GM12878 (cell line): ENCODE measurements around the gene FYB1. TPM values are rescaled to one million over a fixed set of nuclear protein-coding genes. Genes with fewer than 3 reads are reported as not detected.

ENCODE experiments used
- ATAC-seq: fragments of 200-7000 bp; cut with Tn5 transposase; 3 replicates; pipeline ENCODE4 v1.9.1; 2020; ENCODE audit warnings: mild to moderate bottlenecking, moderate library complexity
- BruUV-seq: library from RNA; stranded (reverse); fragments of 400-500 nt; replicated peaks from 2 replicates; lab custom pipeline; 2021; lab: Mats Ljungman, UMichigan
- CTCF ChIA-PET: fragments of 300-600 bp; sonication (Branson Sonifier 250); formaldehyde crosslinking; extraction: SDS; loops from one replicate; lab custom pipeline; 2021; ENCODE audit warnings: inconsistent platforms; lab: Yijun Ruan, JAX
- POLR2A ChIA-PET: fragments of 350-600 bp; formaldehyde crosslinking; extraction: SDS; loops from one replicate; lab custom pipeline; 2021; ENCODE audit warnings: inconsistent platforms; lab: Charles Lee
- RAD21 ChIA-PET: fragments of 300-600 bp; sonication (Branson Sonifier 250); formaldehyde crosslinking; loops from one replicate; lab custom pipeline; 2023; ENCODE audit warnings: antibody characterized with exemption; ENCODE audit not compliant: unreplicated experiment; lab: Charles Lee
- SMC1A ChIA-PET: fragments of 300-600 bp; sonication (Branson Sonifier 250); formaldehyde crosslinking; loops from one replicate; lab custom pipeline; 2023; ENCODE audit not compliant: unreplicated experiment, uncharacterized antibody; lab: Charles Lee
- DNase-seq: peaks from one replicate; pipeline ENCODE4 v3.0.0-alpha.2; 2011; ENCODE audit warnings: low read depth, low spot score
- FAIRE-seq: peaks from 3 replicates; lab custom pipeline; 2011; peaks lifted over from hg19 to GRCh38; lab: Jason Lieb, UNC
- H2AFZ ChIP-seq: 2 replicates; pipeline ENCODE4 v1.6.0; 2011; ENCODE audit warnings: low read depth, low read length, control low read depth; ENCODE audit not compliant: control insufficient read depth
- H3K27ac ChIP-seq: 2 replicates; pipeline ENCODE4 v1.5.1; 2011; ENCODE audit warnings: control low read depth; ENCODE audit not compliant: control insufficient read depth, insufficient read depth
- H3K27me3 ChIP-seq, 2 experiments: replicated peaks in 1 of 2; 2 replicates each; pipeline versions ENCODE4 v1.6.0 to v1.6.1; 2011; ENCODE audit warnings: low read length in 1 of 2; ENCODE audit not compliant: control insufficient read depth in 2 of 2, insufficient read depth in 2 of 2
- H3K36me3 ChIP-seq, 2 experiments: 2 replicates each; pipeline ENCODE4 v1.5.1; 2011; ENCODE audit warnings: low read length in 1 of 2; ENCODE audit not compliant: control insufficient read depth in 2 of 2, insufficient read depth in 2 of 2
- H3K4me1 ChIP-seq: 2 replicates; pipeline ENCODE4 v1.6.1; 2011; ENCODE audit warnings: mild to moderate bottlenecking, low read length, moderate library complexity, mixed read lengths; ENCODE audit not compliant: control insufficient read depth, insufficient read depth
- H3K4me2 ChIP-seq: 2 replicates; pipeline ENCODE4 v1.6.0; 2011; ENCODE audit warnings: control low read depth; ENCODE audit not compliant: control insufficient read depth, insufficient read depth
- H3K4me3 ChIP-seq: fragments of 200-600 bp; sonication (generic); 2 replicates; pipeline ENCODE4 v1.5.1; 2016
- H3K79me2 ChIP-seq: 2 replicates; pipeline ENCODE4 v1.6.0; 2011; ENCODE audit warnings: low read length; ENCODE audit not compliant: control insufficient read depth, insufficient read depth
- H3K9ac ChIP-seq: 2 replicates; pipeline ENCODE4 v1.8.0; 2011; ENCODE audit warnings: low read length, control low read depth, mixed read lengths; ENCODE audit not compliant: control insufficient read depth, insufficient read depth
- H3K9me3 ChIP-seq: replicated peaks from 3 replicates; pipeline ENCODE4 v1.5.1; 2011; ENCODE audit warnings: mild to moderate bottlenecking, low read length; ENCODE audit not compliant: control insufficient read depth, insufficient read depth
- H4K20me1 ChIP-seq: 2 replicates; pipeline ENCODE4 v1.6.0; 2011; ENCODE audit not compliant: control insufficient read depth, insufficient read depth
- BACH1 ChIP-seq: fragments of 450-650 bp; IDR thresholded peaks from 2 replicates; pipeline ENCODE4 v1.6.1; 2017; ENCODE audit warnings: mild to moderate bottlenecking, borderline replicate concordance
- NFYA ChIP-seq: IDR thresholded peaks from 2 replicates; pipeline ENCODE4 v1.6.1; 2011; ENCODE audit warnings: low read depth, mild to moderate bottlenecking, low read length, improper control_type of control experiment, borderline replicate concordance
- NFYB ChIP-seq: IDR thresholded peaks from 2 replicates; pipeline ENCODE4 v1.6.1; 2011; ENCODE audit warnings: low read depth, mild to moderate bottlenecking, low read length, improper control_type of control experiment, moderate library complexity; ENCODE audit not compliant: insufficient read depth
- RB1 ChIP-seq: fragments of 450-650 bp; formaldehyde crosslinking; IDR thresholded peaks from 2 replicates; pipeline ENCODE4 v1.6.1; 2017; ENCODE audit warnings: mild to moderate bottlenecking, borderline replicate concordance
- ZNF274 ChIP-seq: IDR thresholded peaks from one replicate; pipeline ENCODE4 v1.8.0; 2011; ENCODE audit not compliant: insufficient read length, insufficient read depth
- WGBS: methylation state at CpG from one replicate; pipeline ENCODE4 v1.1.6; 2016; ENCODE audit warnings: low lambda C conversion rate; ENCODE audit not compliant: insufficient replicate concordance, insufficient coverage; ENCODE audit errors: missing lambda C conversion rate; 5-methylcytosine and 5-hydroxymethylcytosine counted together
- in situ Hi-C: fragments of 300-500 bp; cut with MboI; formaldehyde crosslinking; loops from 9 replicates; pipeline ENCODE4 v1.14.3; 2018; ENCODE audit warnings: mixed read lengths
- intact Hi-C: fragments of 100-400 bp; cut with micrococcal nuclease; formaldehyde crosslinking; loops from one replicate; pipeline ENCODE4 v1.14.2; 2022; ENCODE audit not compliant: unreplicated experiment
- polyA plus RNA-seq, 11 experiments: library from polyadenylated mRNA; depleted of rRNA in 4 of 11; unstranded in 6 of 11; stranded (reverse) in 5 of 11; fragments of >200 nt; fragmentation: Nextera tagmentation in 4 of 11; fragmentation: Illumina TruSeq in 1 of 11; extraction: Ambion mirVana in 4 of 11; extraction: Trizol in 1 of 11; gene quantifications; 1 replicate in 1 of 11; 2 replicates in 10 of 11; pipeline versions ENCODE4 v1.2.1 to v1.2.3, GENCODE V29; 2011 to 2016; ENCODE audit warnings: inconsistent platforms in 2 of 11, missing spikeins in 2 of 11, low read depth in 1 of 11
- total RNA-seq, 4 experiments: library from RNA; depleted of rRNA in 3 of 4; stranded (reverse); fragments of >200 nt in 3 of 4; fragmentation: Illumina TruSeq in 1 of 4; extraction: Trizol in 1 of 4; gene quantifications; 2 replicates each; pipeline versions ENCODE4 v1.2.1 to v1.2.3, GENCODE V29; 2013 to 2021
- TF ChIP-seq, protein P1 (sequence below): IDR thresholded peaks from 2 replicates; pipeline ENCODE4 v1.6.1; 2011; ENCODE audit warnings: borderline replicate concordance, low read depth, mild to moderate bottlenecking, moderate library complexity, mixed read lengths, low read length; ENCODE audit not compliant: insufficient read depth; ENCODE audit errors: extremely low read length

The FYB1 gene
- total and polyA plus RNA-seq, 10 of the 15 experiments (the other 5 are each of a cell fraction or from before 2014, with no cell fraction given) = 0.06 to 4.3 (median 0.25) TPM; not detected in 2

DNA sequence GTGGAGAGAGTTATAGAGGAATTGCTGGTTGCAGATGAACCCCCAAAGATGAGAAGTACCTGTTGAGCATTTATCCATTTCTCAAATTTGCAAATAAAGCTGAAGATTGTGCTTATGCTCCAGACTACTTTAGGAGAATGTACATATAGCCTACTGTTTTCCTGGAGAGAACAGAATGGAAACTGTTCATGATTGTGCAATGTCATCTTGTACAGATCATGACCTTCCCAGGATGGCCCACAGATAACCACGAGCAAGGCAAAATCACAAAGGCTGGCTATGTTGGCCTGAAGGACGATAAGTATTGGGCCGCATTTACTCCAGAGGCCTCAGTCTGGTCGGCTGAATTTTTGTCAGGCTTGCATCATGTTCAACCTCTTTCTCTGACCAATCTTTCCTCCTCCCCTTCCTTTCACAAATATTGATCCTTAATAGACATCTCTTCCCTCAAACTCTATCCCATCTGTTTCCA, 116.6 kb downstream of the FYB1 start:
- Histone ChIP-seq H3K4me1 (no peaks in the 10 kb centered on the region), H3K36me3 (no peaks in the 10 kb centered on the region), H3K4me2 (no peak overlapping the region), H3K9ac (no peak overlapping the region), H3K79me2 (no peaks in the 10 kb centered on the region), H3K27ac (no peak overlapping the region), H3K4me3 (no peak overlapping the region), H2AFZ (no peak overlapping the region), H3K9me3 (no peaks in the 10 kb centered on the region), H3K27me3 (no peaks in the 10 kb centered on the region), H4K20me1 (no peaks in the 10 kb centered on the region)
- CTCF ChIA-PET = interaction anchor here (1.0 kb wide), 1 partner anchor 12 kb away, joined by 3 read pairs; no protein-coding TSS in a partner anchor
- RAD21 ChIA-PET = no interaction called here
- in situ Hi-C loops (no loop called here), intact Hi-C loops (no loop called here)
- ATAC-seq (no peak), FAIRE-seq (no peak), DNase-seq (no peak)
- SMC1A ChIA-PET = interaction anchor here (3.6 kb wide), 1 partner anchor 22 kb away, joined by 12 read pairs; no protein-coding TSS in a partner anchor
- WGBS = 67% methylated on average over 4 of the region's 4 CpGs
- TF ChIP-seq RB1 (no peak), NFYB (no peak), BACH1 (no peak), NFYA (no peak), ZNF274 (no peak)
- TF ChIP-seq, protein P1, sequence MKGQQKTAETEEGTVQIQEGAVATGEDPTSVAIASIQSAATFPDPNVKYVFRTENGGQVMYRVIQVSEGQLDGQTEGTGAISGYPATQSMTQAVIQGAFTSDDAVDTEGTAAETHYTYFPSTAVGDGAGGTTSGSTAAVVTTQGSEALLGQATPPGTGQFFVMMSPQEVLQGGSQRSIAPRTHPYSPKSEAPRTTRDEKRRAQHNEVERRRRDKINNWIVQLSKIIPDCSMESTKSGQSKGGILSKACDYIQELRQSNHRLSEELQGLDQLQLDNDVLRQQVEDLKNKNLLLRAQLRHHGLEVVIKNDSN = no peak
- POLR2A ChIA-PET = no interaction called here
- no TSS peak for BruUV-seq
